ENCODE measurements around the gene PUDP. TPM values are rescaled to one million over a fixed set of nuclear protein-coding genes. Genes with fewer than 3 reads are reported as not detected.
A peak's percentile ranks its signal among the peaks of the same experiment; 100 is the strongest.

Gene PUDP
- total RNA-seq, 2 donors from 2014 or later, result 14.8 to 17.6 TPM

GRCh38 chrX:7076245-7076661 is 71.7 kb downstream of the PUDP start:
- Histone ChIP-seq H3K27me3 (replicated peaks; ENCODE audit: insufficient read depth) (no peaks in the 10 kb centered on the region), H3K36me3 (no peaks in the 10 kb centered on the region), H3K4me3 (no peak overlapping the region), H3K4me1 (replicated peaks) (no peaks in the 10 kb centered on the region), H3K27ac (peak overlapping the region in 1 of 2 donors; percentile 76), H3K9me3 (no peaks in the 10 kb centered on the region)
- TF ChIP-seq POLR2AphosphoS5 (IDR thresholded peaks at IDR 0.05), result no peak
- no peak for TF ChIP-seq POLR2A (IDR thresholded peaks at IDR 0.05)
- no peak for TF ChIP-seq CTCF (IDR thresholded peaks at IDR 0.05)
- 85% methylated on average over 8 of the region's 12 CpGs for WGBS
- intact Hi-C loops (cut with DNase I), result no loop called here
- no peak for DNase-seq (ENCODE audit: low spot score)

GRCh38 chrX:7074908-7075204 is 73.1 kb downstream of the PUDP start:
- no peaks in the 10 kb centered on the region for H3K36me3 ChIP-seq
- no peak overlapping the region for H3K4me3 ChIP-seq
- peak overlapping the region; percentile 58 to 76 for H3K27ac ChIP-seq
- intact Hi-C loops (cut with DNase I), result no loop called here
- no peaks in the 10 kb centered on the region for H3K4me1 ChIP-seq (replicated peaks)
- TF ChIP-seq POLR2AphosphoS5 (IDR thresholded peaks at IDR 0.05) (no peak), CTCF (IDR thresholded peaks at IDR 0.05) (no peak), POLR2A (IDR thresholded peaks at IDR 0.05) (no peak)
- H3K27me3 ChIP-seq (replicated peaks; ENCODE audit: insufficient read depth), result no peaks in the 10 kb centered on the region
- DNase-seq (ENCODE audit: low spot score), result no peak
- no peaks in the 10 kb centered on the region for H3K9me3 ChIP-seq
- 50% methylated on average over 1 of the region's 1 CpG for WGBS

- Histone ChIP-seq H3K27ac (peak overlapping the region; percentile 62 to 76), H3K36me3 (no peaks in the 10 kb centered on the region), H3K4me3 (no peak overlapping the region), H3K9me3 (no peaks in the 10 kb centered on the region), H3K27me3 (replicated peaks; ENCODE audit: insufficient read depth) (no peaks in the 10 kb centered on the region), H3K4me1 (replicated peaks) (no peaks in the 10 kb centered on the region)
- peak; percentile 61 for DNase-seq (ENCODE audit: low spot score)
- peak; percentile 71 for TF ChIP-seq POLR2AphosphoS5 (IDR thresholded peaks at IDR 0.05)
- TF ChIP-seq CTCF (IDR thresholded peaks at IDR 0.05), result no peak
- 51% methylated on average over 9 of the region's 9 CpGs for WGBS
- intact Hi-C loops (cut with DNase I), result no loop called here
Observed at GRCh38 chrX:7074148-7074907, 73.6 kb downstream of the PUDP start.

GRCh38 chrX:7073336-7073735 is 74.6 kb downstream of the PUDP start:
- DNase-seq (ENCODE audit: low spot score), result no peak
- Histone ChIP-seq H3K4me3 (no peak overlapping the region), H3K36me3 (no peaks in the 10 kb centered on the region), H3K27me3 (replicated peaks; ENCODE audit: insufficient read depth) (no peaks in the 10 kb centered on the region), H3K27ac (peak overlapping the region; percentile 62 to 70), H3K4me1 (replicated peaks) (no peaks in the 10 kb centered on the region), H3K9me3 (no peaks in the 10 kb centered on the region)
- 39% methylated on average over 3 of the region's 3 CpGs for WGBS
- TF ChIP-seq CTCF (IDR thresholded peaks at IDR 0.05) (no peak), POLR2AphosphoS5 (IDR thresholded peaks at IDR 0.05) (no peak), POLR2A (IDR thresholded peaks at IDR 0.05) (no peak)
- intact Hi-C loops (cut with DNase I), result no loop called here

DNA sequence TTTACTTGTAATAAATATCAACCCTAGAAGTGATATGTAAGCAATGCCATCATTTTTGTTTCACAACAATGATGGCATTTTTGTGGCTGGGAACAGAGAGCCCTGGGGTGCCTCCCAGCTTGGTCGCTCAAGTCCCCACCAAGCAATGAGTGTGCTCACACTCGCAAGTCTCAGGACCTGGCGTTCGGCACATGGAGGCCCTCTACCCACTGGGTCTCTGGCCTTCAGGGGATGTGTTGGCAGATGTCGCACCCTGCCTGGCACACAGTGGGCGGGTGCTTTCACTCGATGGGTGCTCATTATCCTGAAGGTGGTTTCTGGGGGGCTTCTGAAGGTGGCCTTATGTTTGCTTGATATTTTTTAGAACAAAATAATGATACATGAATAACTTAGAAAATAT is 75.1 kb downstream of the PUDP start:
- no peak for TF ChIP-seq POLR2A (IDR thresholded peaks at IDR 0.05)
- no peak for TF ChIP-seq CTCF (IDR thresholded peaks at IDR 0.05)
- no peak for TF ChIP-seq POLR2AphosphoS5 (IDR thresholded peaks at IDR 0.05)
- Histone ChIP-seq H3K9me3 (no peaks in the 10 kb centered on the region), H3K27me3 (replicated peaks; ENCODE audit: insufficient read depth) (no peaks in the 10 kb centered on the region), H3K36me3 (no peaks in the 10 kb centered on the region), H3K27ac (peak overlapping the region in 1 of 2 donors; percentile 70), H3K4me3 (no peak overlapping the region), H3K4me1 (replicated peaks) (no peaks in the 10 kb centered on the region)
- 91% methylated on average over 7 of the region's 7 CpGs for WGBS
- no peak for DNase-seq (ENCODE audit: low spot score)
- intact Hi-C loops (cut with DNase I), result no loop called here
